H1 (cell line): ENCODE measurements around the gene FOXD4L3. TPM values are rescaled to one million over a fixed set of nuclear protein-coding genes. Genes with fewer than 3 reads are reported as not detected.
"Not testable (repeated sequence)": the region's sequence is repeated elsewhere in the genome, so short reads cannot be mapped to it uniquely, and the experiment has no call there.

ENCODE experiments used
- CTCF ChIA-PET: fragments of 300-600 bp; sonication (Branson Sonifier 250); formaldehyde crosslinking; loops from one replicate; lab custom pipeline; 2021; ENCODE audit not compliant: partially characterized antibody; lab: Charles Lee
- POLR2A ChIA-PET: fragments of 300-600 bp; sonication (Branson Sonifier 250); formaldehyde crosslinking; loops from one replicate; lab custom pipeline; 2021; ENCODE audit warnings: inconsistent platforms; ENCODE audit not compliant: partially characterized antibody; lab: Charles Lee
- DNase-seq, 2 experiments: peaks; one replicate each; pipeline versions ENCODE4 v3.0.0 to v3.0.0-alpha.2; 2010 to 2022; ENCODE audit warnings: low spot score in 2 of 2, low read depth in 1 of 2, mixed read lengths in 1 of 2
- FAIRE-seq: peaks from 2 replicates; lab custom pipeline; 2011; peaks lifted over from hg19 to GRCh38; lab: Jason Lieb, UNC
- H2AFZ ChIP-seq: 2 replicates; pipeline ENCODE4 v1.8.1; 2012; ENCODE audit warnings: low read length, inconsistent platforms
- H2AK5ac ChIP-seq: 2 replicates; pipeline ENCODE4 v1.6.1; 2013; ENCODE audit warnings: low read depth, low read length
- H2BK120ac ChIP-seq: replicated peaks from 2 replicates; pipeline ENCODE3; 2013; ENCODE audit warnings: low read depth, low read length, inconsistent platforms
- H2BK12ac ChIP-seq: 2 replicates; pipeline ENCODE4 v1.6.1; 2013; ENCODE audit warnings: low read depth, low read length
- H2BK15ac ChIP-seq: 2 replicates; pipeline ENCODE4 v1.6.1; 2013; ENCODE audit warnings: low read length
- H2BK20ac ChIP-seq: 2 replicates; pipeline ENCODE4 v1.6.1; 2013; ENCODE audit warnings: low read length
- H2BK5ac ChIP-seq: 2 replicates; pipeline ENCODE4 v1.6.1; 2013; ENCODE audit warnings: low read depth, low read length
- H3K14ac ChIP-seq: 2 replicates; pipeline ENCODE4 v1.6.1; 2013; ENCODE audit warnings: inconsistent platforms; ENCODE audit not compliant: insufficient read length
- H3K18ac ChIP-seq: 2 replicates; pipeline ENCODE4 v1.6.1; 2013; ENCODE audit warnings: low read length; ENCODE audit errors: extremely low read depth
- H3K23ac ChIP-seq: 2 replicates; pipeline ENCODE4 v1.6.1; 2013; ENCODE audit warnings: inconsistent platforms; ENCODE audit not compliant: insufficient read length
- H3K23me2 ChIP-seq: 2 replicates; pipeline ENCODE4 v1.6.1; 2013; ENCODE audit warnings: low read depth, low read length
- H3K27ac ChIP-seq: 2 replicates; pipeline ENCODE4 v1.6.1; 2011; ENCODE audit warnings: low read depth, low read length, inconsistent platforms
- H3K27me3 ChIP-seq, 4 experiments: replicated peaks in 1 of 4; 1 replicate in 1 of 4; 2 replicates in 3 of 4; pipeline versions ENCODE4 v1.6.1 to v1.8.1; 2011 to 2013; ENCODE audit warnings: low read length in 3 of 4, mild to moderate bottlenecking in 3 of 4, inconsistent platforms in 2 of 4, mixed read lengths in 2 of 4, moderate library complexity in 1 of 4; ENCODE audit not compliant: control insufficient read depth in 3 of 4, insufficient read depth in 3 of 4; ENCODE audit errors: extremely low read depth in 1 of 4
- H3K36me3 ChIP-seq, 4 experiments: 2 replicates each; pipeline versions ENCODE4 v1.6.1 to v1.8.1; 2011 to 2013; ENCODE audit warnings: mild to moderate bottlenecking in 4 of 4, low read length in 3 of 4, moderate library complexity in 2 of 4, control low read depth in 1 of 4, inconsistent platforms in 1 of 4; ENCODE audit not compliant: insufficient read depth in 4 of 4, control insufficient read depth in 2 of 4
- H3K4ac ChIP-seq: replicated peaks from 2 replicates; pipeline ENCODE3; 2013; ENCODE audit warnings: low read length, low read depth, mixed read lengths, inconsistent platforms; ENCODE audit not compliant: insufficient read length
- H3K4me1 ChIP-seq, 4 experiments: replicated peaks in 1 of 4; 1 replicate in 1 of 4; 2 replicates in 3 of 4; pipeline versions ENCODE4 v1.6.1 to v1.8.1; 2011 to 2013; ENCODE audit warnings: low read length in 3 of 4, inconsistent platforms in 2 of 4, mixed read lengths in 1 of 4; ENCODE audit not compliant: insufficient read depth in 4 of 4, control insufficient read depth in 3 of 4
- H3K4me2 ChIP-seq, 2 experiments: 2 replicates each; pipeline versions ENCODE4 v1.6.1 to v1.8.1; 2011 to 2013; ENCODE audit warnings: low read depth in 2 of 2, low read length in 2 of 2, control low read depth in 1 of 2, inconsistent platforms in 1 of 2, mild to moderate bottlenecking in 1 of 2; ENCODE audit not compliant: insufficient read depth in 1 of 2
- H3K4me3 ChIP-seq, 4 experiments: fragments of 200-600, 300-600 bp in 1 of 4; sonication (generic), shearing (Covaris generic), sonication (Bioruptor Twin) in 1 of 4; 2 replicates each; pipeline versions ENCODE4 v1.5.1 to v1.8.1; 2011 to 2016; ENCODE audit warnings: low read length in 4 of 4, low read depth in 3 of 4, control low read depth in 2 of 4, inconsistent platforms in 2 of 4, mild to moderate bottlenecking in 2 of 4, mixed read lengths in 1 of 4, moderate library complexity in 1 of 4; ENCODE audit not compliant: insufficient read depth in 2 of 4; ENCODE audit errors: extremely low read depth in 1 of 4
- H3K56ac ChIP-seq: replicated peaks from 2 replicates; pipeline ENCODE3; 2013; ENCODE audit warnings: low read depth, mild to moderate bottlenecking, mixed read lengths, low read length, inconsistent platforms; ENCODE audit not compliant: insufficient read length
- H3K79me1 ChIP-seq: 2 replicates; pipeline ENCODE4 v1.6.1; 2013; ENCODE audit warnings: low read depth, low read length, control low read depth
- H3K79me2 ChIP-seq, 2 experiments: 2 replicates each; pipeline versions ENCODE4 v1.6.1 to v1.8.1; 2012 to 2013; ENCODE audit warnings: low read length in 2 of 2, mild to moderate bottlenecking in 2 of 2, inconsistent platforms in 1 of 2; ENCODE audit not compliant: insufficient read depth in 2 of 2, control insufficient read depth in 1 of 2
- H3K9ac ChIP-seq, 4 experiments: replicated peaks in 1 of 4; 1 replicate in 1 of 4; 2 replicates in 3 of 4; pipeline versions ENCODE4 v1.6.1 to v1.8.1; 2011 to 2013; ENCODE audit warnings: low read depth in 3 of 4, low read length in 3 of 4, control low read depth in 2 of 4, mild to moderate bottlenecking in 2 of 4, moderate library complexity in 2 of 4, inconsistent platforms in 1 of 4; ENCODE audit errors: extremely low read depth in 1 of 4
- H3K9me3 ChIP-seq, 2 experiments: 2 replicates each; pipeline versions ENCODE4 v1.6.1 to v1.8.1; 2012 to 2013; ENCODE audit warnings: mild to moderate bottlenecking in 2 of 2, moderate library complexity in 2 of 2, control low read depth in 1 of 2, inconsistent platforms in 1 of 2, low read depth in 1 of 2, low read length in 1 of 2, mixed read lengths in 1 of 2; ENCODE audit not compliant: insufficient read depth in 2 of 2
- H4K20me1 ChIP-seq, 2 experiments: replicated peaks in 1 of 2; 2 replicates each; pipeline versions ENCODE3 to v1.8.1; 2011 to 2013; ENCODE audit warnings: inconsistent platforms in 2 of 2, low read length in 2 of 2, mild to moderate bottlenecking in 1 of 2; ENCODE audit not compliant: insufficient read depth in 2 of 2, control insufficient read depth in 1 of 2
- H4K5ac ChIP-seq: 2 replicates; pipeline ENCODE4 v1.6.1; 2013; ENCODE audit warnings: low read length, low read depth, mixed read lengths, inconsistent platforms; ENCODE audit not compliant: insufficient read length
- H4K8ac ChIP-seq: 2 replicates; pipeline ENCODE4 v1.8.0; 2013; ENCODE audit warnings: mild to moderate bottlenecking, moderate library complexity, low read length, inconsistent platforms; ENCODE audit not compliant: insufficient read depth; ENCODE audit errors: extremely low read depth
- H4K91ac ChIP-seq: replicated peaks from 2 replicates; pipeline ENCODE3; 2013; ENCODE audit warnings: low read length, mixed read lengths, inconsistent platforms; ENCODE audit not compliant: insufficient read length
- WGBS, 2 experiments: shearing (Covaris generic) in 1 of 2; methylation state at CpG; one replicate each; pipeline versions ENCODE4 v1.1.6 to v1.1.7; 2013 to 2015; ENCODE audit warnings: low lambda C conversion rate in 2 of 2, mixed read lengths in 2 of 2, inconsistent platforms in 1 of 2, low coverage in 1 of 2, missing lambda C conversion rate in 1 of 2; ENCODE audit not compliant: insufficient replicate concordance in 2 of 2, insufficient coverage in 1 of 2, insufficient read length in 1 of 2; ENCODE audit errors: extremely low coverage in 1 of 2, missing lambda C conversion rate in 1 of 2; 5-methylcytosine and 5-hydroxymethylcytosine counted together
- polyA plus RNA-seq, 7 experiments: library from polyadenylated mRNA; depleted of rRNA in 3 of 7; stranded (reverse) in 5 of 7; unstranded in 2 of 7; fragments of >200 nt in 5 of 7; fragments of 200-250 nt in 2 of 7; gene quantifications; 1 replicate in 5 of 7; 2 replicates in 1 of 7; 4 replicates in 1 of 7; pipeline versions ENCODE4 v1.2.1 to v1.2.3, GENCODE V29; 2011 to 2013; ENCODE audit warnings: missing spikeins in 2 of 7, mixed read lengths in 2 of 7
- total RNA-seq: library from RNA; stranded (reverse); fragmentation: NEBNext Ultra II Directional; extraction: Animal tissue kit (Norgen Biotek cat#: 25700); gene quantifications from 2 replicates; pipeline ENCODE4 v1.2.1, GENCODE V29; 2021

The FOXD4L3 gene
- total and polyA plus RNA-seq, 2 of the 8 experiments (the other 6 are each of a cell fraction or from before 2014, with no cell fraction given): not detected

GRCh38 chr9:68305680-68306285, 3.1 kb downstream of the FOXD4L3 start:
- WGBS, 2 experiments: 21% methylated on average over 7 of the region's 21 CpGs; no CpG with 5 or more reads in 1 of the 2 experiments
- H3K18ac ChIP-seq, FAIRE-seq: not testable (repeated sequence)

More at GRCh38 chr9:68305680-68306285, 3.1 kb downstream of the FOXD4L3 start:
- H3K79me1 ChIP-seq, H4K20me1 ChIP-seq, CTCF ChIA-PET, H3K9ac ChIP-seq, H3K23ac ChIP-seq, H4K5ac ChIP-seq, H3K4me3 ChIP-seq, H2BK120ac ChIP-seq, H2AK5ac ChIP-seq, H2BK15ac ChIP-seq, H3K4me2 ChIP-seq, H3K9me3 ChIP-seq, H4K91ac ChIP-seq, H3K79me2 ChIP-seq, H3K56ac ChIP-seq, H3K4me1 ChIP-seq, POLR2A ChIA-PET, H3K27ac ChIP-seq, DNase-seq, H3K4ac ChIP-seq, H2BK5ac ChIP-seq, H3K14ac ChIP-seq, H2BK12ac ChIP-seq, H3K36me3 ChIP-seq, H3K23me2 ChIP-seq, H2AFZ ChIP-seq, H4K8ac ChIP-seq, H2BK20ac ChIP-seq: not testable (repeated sequence)
- H3K27me3 ChIP-seq: peaks cover 4 to 15% (median 7%) of the 10 kb centered on the region in 4 experiments; a peak in 6 of 7 replicates
